ENCODE data around the gene C10orf71.

DNA sequence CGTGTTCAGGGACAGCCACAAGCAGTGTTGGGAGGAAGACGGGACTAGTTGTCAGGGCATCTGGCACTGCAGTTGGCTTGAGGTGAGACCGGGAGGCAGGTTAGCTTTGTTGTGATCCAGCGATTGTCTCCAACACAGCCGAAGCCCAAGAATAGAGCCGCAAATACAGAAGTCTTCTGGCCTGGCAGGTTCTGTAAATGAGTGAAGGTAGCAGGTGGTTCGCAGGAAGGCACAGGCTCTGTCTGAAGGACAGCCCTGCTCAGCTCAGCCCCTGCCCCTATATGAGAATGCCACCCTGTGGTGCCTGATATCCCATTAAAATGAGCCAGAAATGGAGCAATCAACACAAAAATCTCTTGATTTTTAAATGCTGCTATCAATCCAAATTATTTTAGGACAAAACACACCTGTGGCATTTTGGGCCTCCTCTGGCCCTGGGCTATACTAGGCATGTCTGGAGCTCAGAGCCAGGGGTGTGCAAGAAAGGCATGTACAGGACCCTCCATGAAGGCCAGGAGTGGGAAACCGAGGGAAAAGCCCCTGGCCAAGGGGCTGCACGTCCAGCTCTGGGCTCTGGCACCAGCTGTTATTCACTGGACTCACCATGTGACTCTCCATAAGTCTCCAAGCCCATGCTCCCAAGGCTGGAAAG lies 11.2 kb upstream of the C10orf71 start:
- TF ChIP-seq GATA2 (IDR thresholded peaks at IDR 0.05; ENCODE audit: low read depth, low read length) (no peak), GATA3 (IDR thresholded peaks at IDR 0.05; ENCODE audit: low read depth, low read length) (no peak)

Measured in SH-SY5Y (cell line).